ENCODE results near the gene PFKFB1. TPM values are rescaled to one million over a fixed set of nuclear protein-coding genes. Genes with fewer than 3 reads are reported as not detected.

PFKFB1 gene
- total RNA-seq, 1 experiment from 2014 or later: 0.81 TPM

GRCh38 chrX:54920610-54921426 lies 73.2 kb downstream of the PFKFB1 start, which contains the start of gene TRO:
Gene TRO (plus strand): TSS chrX:54920824. CDS start chrX:54922247, 1,423 bp downstream.
- intact Hi-C loops (cut with micrococcal nuclease): no loop called here

GRCh38 chrX:54909941-54910340 lies 84.0 kb downstream of the PFKFB1 start:
- Histone ChIP-seq H3K4me1 (ENCODE audit: control insufficient read depth in 1 of 2, insufficient read depth in 2 of 2, low read length in 2 of 2) (no peaks in the 10 kb centered on the region), H3K9ac (ENCODE audit: low read length) (no peak overlapping the region), H2AFZ (ENCODE audit: low read depth, low read length, poor library complexity, severe bottlenecking) (no peak overlapping the region), H3K4me2 (ENCODE audit: low read length) (no peak overlapping the region), H3K27ac (ENCODE audit: low read depth, low read length) (no peak overlapping the region), H3K4me3 (replicated peaks in 1 of 2; ENCODE audit: low read depth in 1 of 2, low read length in 2 of 2) (no peak overlapping the region), H3K9me2 (ENCODE audit: insufficient read depth) (no peaks in the 10 kb centered on the region), H3K9me3 (ENCODE audit: control insufficient read depth in 1 of 2, insufficient read depth in 1 of 2, low read depth in 1 of 2, low read length in 2 of 2) (no peaks in the 10 kb centered on the region), H3K79me2 (ENCODE audit: insufficient read depth, low read length) (no peaks in the 10 kb centered on the region), H4K20me1 (ENCODE audit: insufficient read depth) (no peaks in the 10 kb centered on the region), H3K36me3 (ENCODE audit: control insufficient read depth in 1 of 2, insufficient read depth in 2 of 2, low read length in 2 of 2) (no peaks in the 10 kb centered on the region), H3K27me3 (ENCODE audit: insufficient read depth, low read length) (no peaks in the 10 kb centered on the region)
- ChIA-PET CTCF (no interaction called here), POLR2A (no interaction called here), RAD21 (ENCODE audit: low non-redundant PET in 1 of 2, low total read pairs in 2 of 2, uncharacterized antibody in 2 of 2, unreplicated experiment in 2 of 2) (no interaction called here)
- no TSS peak for BruUV-seq (replicated peaks)
- no peak for ATAC-seq
- DNase-seq (ENCODE audit: low read depth, low spot score): no peak
- intact Hi-C loops (cut with micrococcal nuclease): no loop called here
- TF ChIP-seq FOSL1 (IDR thresholded peaks at IDR 0.05; ENCODE audit: low read depth) (no peak), ZBTB33 (IDR thresholded peaks at IDR 0.05; ENCODE audit: extremely low read depth, insufficient replicate concordance, low read length) (no peak), EZH2 (IDR thresholded peaks at IDR 0.05) (no peak), MAX (IDR thresholded peaks at IDR 0.05) (no peak), ATF3 (IDR thresholded peaks at IDR 0.05) (no peak), SP1 (IDR thresholded peaks at IDR 0.05; ENCODE audit: low read depth) (no peak), CEBPB (IDR thresholded peaks at IDR 0.05; ENCODE audit: low read depth) (no peak), CTCF (IDR thresholded peaks at IDR 0.05 in 2 of 3, conservative IDR thresholded peaks at IDR 0.05 in 1 of 3; ENCODE audit: borderline replicate concordance in 1 of 3, insufficient read depth in 1 of 3, low read depth in 2 of 3, low read length in 2 of 3) (no peak)

More at GRCh38 chrX:54920610-54921426, 73.2 kb downstream of the PFKFB1 start, which contains the start of gene TRO:
- Histone ChIP-seq H3K4me1 (ENCODE audit: control insufficient read depth in 1 of 2, insufficient read depth in 2 of 2, low read length in 2 of 2) (no peaks in the 10 kb centered on the region), H3K9me3 (ENCODE audit: control insufficient read depth in 1 of 2, insufficient read depth in 1 of 2, low read depth in 1 of 2, low read length in 2 of 2) (no peaks in the 10 kb centered on the region), H3K4me3 (replicated peaks in 1 of 2; ENCODE audit: low read depth in 1 of 2, low read length in 2 of 2) (no peak within 1 kb of the TSS), H2AFZ (ENCODE audit: low read depth, low read length, poor library complexity, severe bottlenecking) (no peak within 1 kb of the TSS), H4K20me1 (ENCODE audit: insufficient read depth) (no peaks in the 10 kb centered on the region), H3K36me3 (ENCODE audit: control insufficient read depth in 1 of 2, insufficient read depth in 2 of 2, low read length in 2 of 2) (no peaks in the 10 kb centered on the region), H3K4me2 (ENCODE audit: low read length) (no peak within 1 kb of the TSS), H3K9me2 (ENCODE audit: insufficient read depth) (no peaks in the 10 kb centered on the region), H3K79me2 (ENCODE audit: insufficient read depth, low read length) (no peaks in the 10 kb centered on the region), H3K9ac (ENCODE audit: low read length) (no peak within 1 kb of the TSS), H3K27me3 (ENCODE audit: insufficient read depth, low read length) (no peaks in the 10 kb centered on the region), H3K27ac (ENCODE audit: low read depth, low read length) (no peak within 1 kb of the TSS)
- no TSS peak for BruUV-seq (replicated peaks)
- TF ChIP-seq CBX3 (IDR thresholded peaks at IDR 0.05; ENCODE audit: low read depth) (no peak), FOSL1 (IDR thresholded peaks at IDR 0.05; ENCODE audit: low read depth) (no peak), EZH2 (IDR thresholded peaks at IDR 0.05) (no peak), POLR2A (IDR thresholded peaks at IDR 0.05; ENCODE audit: borderline replicate concordance, extremely low read depth, insufficient read depth, insufficient read length) (no peak), YY1 (IDR thresholded peaks at IDR 0.05; ENCODE audit: extremely low read depth, insufficient replicate concordance, low read depth, low read length) (no peak), SIN3A (IDR thresholded peaks at IDR 0.05; ENCODE audit: low read depth) (no peak), TCF7L2 (IDR thresholded peaks at IDR 0.05; ENCODE audit: borderline replicate concordance, extremely low read depth, insufficient read depth, insufficient read length) (no peak), ZFX (IDR thresholded peaks at IDR 0.05) (no peak)
- ChIA-PET CTCF (no interaction called here), RAD21 (ENCODE audit: low non-redundant PET in 1 of 2, low total read pairs in 2 of 2, uncharacterized antibody in 2 of 2, unreplicated experiment in 2 of 2) (no interaction called here), POLR2A (no interaction called here)
- DNase-seq (ENCODE audit: low read depth, low spot score): no peak
- no peak for ATAC-seq

Measured in HCT116 (cell line).